K562 (cell line): Measurements from ENCODE around the gene CCDC88C. TPM values are rescaled to one million over a fixed set of nuclear protein-coding genes. Genes with fewer than 3 reads are reported as not detected.

Experiments used
- CHCHD3 ChIP-seq: fragments of 250-450 bp; sonication (Bioruptor Pico); IDR thresholded peaks from 2 replicates; pipeline ENCODE4 v2.1.2; 2022; ENCODE audit warnings: mild to moderate bottlenecking
- DNMT1 ChIP-seq: fragments of 450-650 bp; IDR thresholded peaks from 2 replicates; pipeline ENCODE4 v1.6.1; 2016; ENCODE audit warnings: antibody characterized with exemption, mild to moderate bottlenecking
- ESRRB ChIP-seq: fragments of 250-450 bp; sonication (Bioruptor Pico); IDR thresholded peaks from 2 replicates; pipeline ENCODE4 v1.5.0; 2020; ENCODE audit warnings: mild to moderate bottlenecking, moderate library complexity, borderline replicate concordance
- KLF6 ChIP-seq: fragments of 250-450 bp; sonication (Bioruptor Pico); IDR thresholded peaks from 2 replicates; pipeline ENCODE4 v1.4.0; 2020; ENCODE audit warnings: mild to moderate bottlenecking, moderate library complexity, borderline replicate concordance
- LCOR ChIP-seq: sonication (generic); formaldehyde crosslinking; IDR thresholded peaks from 2 replicates; pipeline ENCODE4 v1.8.0; 2022; ENCODE audit warnings: mild to moderate bottlenecking, missing genetic modification reagents
- NRF1 ChIP-seq, 2 experiments: fragments of 450-650 bp; IDR thresholded peaks in 1 of 2; conservative IDR thresholded peaks in 1 of 2; 2 replicates each; pipeline ENCODE4 v1.6.1; 2014; ENCODE audit warnings: mild to moderate bottlenecking in 2 of 2
- YY1 ChIP-seq, 3 experiments: IDR thresholded peaks; 2 replicates each; pipeline ENCODE4 v1.6.1; 2011; ENCODE audit warnings: low read length in 2 of 3, mild to moderate bottlenecking in 2 of 3, moderate library complexity in 2 of 3, borderline replicate concordance in 1 of 3, control low read depth in 1 of 3, low read depth in 1 of 3; ENCODE audit not compliant: insufficient read depth in 3 of 3, insufficient replicate concordance in 2 of 3, control insufficient read depth in 1 of 3, insufficient read length in 1 of 3; ENCODE audit errors: extremely low read depth in 1 of 3
- ZC3H8 ChIP-seq: fragments of 450-650 bp; IDR thresholded peaks from 2 replicates; pipeline ENCODE4 v1.6.1; 2017
- polyA plus RNA-seq, 8 experiments: library from polyadenylated mRNA; depleted of rRNA in 4 of 8; stranded (reverse) in 5 of 8; unstranded in 3 of 8; fragments of >200 nt; fragmentation: Nextera tagmentation in 2 of 8; fragmentation: Illumina TruSeq in 1 of 8; extraction: Ambion mirVana in 2 of 8; extraction: Trizol in 1 of 8; gene quantifications; 2 replicates each; pipeline versions ENCODE4 v1.2.1 to v1.2.3, GENCODE V29; 2011 to 2014; ENCODE audit warnings: inconsistent platforms in 1 of 8, missing spikeins in 1 of 8
- total RNA-seq, 7 experiments: library from RNA; depleted of rRNA in 6 of 7; stranded (reverse); fragments of >200 nt in 6 of 7; fragmentation: Illumina TruSeq in 2 of 7; extraction: Trizol in 2 of 7; gene quantifications; 2 replicates each; pipeline versions ENCODE4 v1.2.1 to v1.2.3, GENCODE V29; 2011 to 2021; ENCODE audit warnings: low replicate concordance in 1 of 7
- TF ChIP-seq, protein P1 (sequence below): fragments of 450-650 bp; IDR thresholded peaks from 2 replicates; pipeline ENCODE4 v1.6.1; 2017; ENCODE audit warnings: antibody characterized with exemption, mild to moderate bottlenecking
- TF ChIP-seq, protein P2 (sequence below): fragments of 450-650 bp; formaldehyde crosslinking; conservative IDR thresholded peaks from 2 replicates; pipeline ENCODE4 v1.4.0; 2022; ENCODE audit warnings: mild to moderate bottlenecking, missing genetic modification characterization
- TF ChIP-seq, protein P3 (sequence below): fragments of 250-450 bp; sonication (Bioruptor Pico); IDR thresholded peaks from 2 replicates; pipeline ENCODE4 v1.4.0; 2020; ENCODE audit warnings: mild to moderate bottlenecking
- TF ChIP-seq, protein P4 (sequence below): fragments of 200-800 bp; sonication (Bioruptor generic); IDR thresholded peaks from 2 replicates; pipeline ENCODE4 v1.6.1; 2017; ENCODE audit warnings: missing genetic modification characterization, missing compliant biosample characterization

Gene CCDC88C
- total and polyA plus RNA-seq, 9 of the 15 experiments (the other 6 are each of a cell fraction or from before 2014, with no cell fraction given), result 0.62 to 22.5 (median 10.7) TPM

DNA sequence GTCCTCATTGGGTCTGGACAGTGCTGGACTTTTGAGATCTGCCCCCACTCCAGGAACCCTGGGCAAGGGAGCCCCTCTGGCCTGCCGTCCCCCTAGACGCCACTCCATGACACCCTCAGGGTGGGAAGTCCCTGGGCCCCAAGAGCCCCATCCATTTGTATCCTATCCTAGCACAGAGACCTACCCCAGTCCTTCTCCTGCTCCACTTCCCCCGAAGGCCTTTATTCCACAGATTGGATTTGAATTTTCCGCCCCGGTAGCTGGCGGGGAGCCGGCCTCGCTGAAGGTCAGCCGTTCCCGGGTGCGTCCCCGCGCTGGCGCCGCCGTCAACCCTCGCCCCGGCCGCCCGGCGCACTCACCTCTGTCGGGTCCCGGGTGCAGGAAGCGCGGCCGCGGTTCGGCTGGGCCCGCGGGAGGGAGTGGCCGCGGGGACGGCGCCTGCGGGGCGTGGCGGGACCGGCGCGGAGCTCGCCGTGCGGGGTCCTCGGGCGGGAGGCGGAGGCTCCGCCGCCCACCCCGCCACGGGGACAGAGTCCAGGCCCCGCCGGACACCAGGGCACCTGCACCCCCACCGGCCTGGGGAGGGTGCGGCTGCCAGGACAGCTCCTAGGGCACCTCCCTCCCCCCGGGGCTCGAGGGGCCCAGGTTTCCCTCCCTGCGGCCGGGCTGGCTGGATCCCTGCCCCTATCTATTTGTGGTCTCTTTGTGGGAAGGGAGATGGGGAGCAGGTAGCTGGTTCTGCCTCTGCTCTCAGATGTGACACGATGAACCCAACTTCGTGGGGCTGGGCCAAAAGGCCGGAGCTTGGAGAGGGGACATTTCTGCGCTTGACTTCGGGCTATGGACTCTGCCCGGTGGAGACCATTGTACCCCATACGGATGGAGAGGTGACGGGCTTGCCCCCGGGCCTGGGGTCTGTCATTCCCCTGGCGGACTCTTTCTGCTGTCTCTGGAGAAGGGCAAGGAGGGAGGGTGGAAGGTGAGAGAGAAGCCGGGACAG lies 153.2 kb downstream of the CCDC88C start (continued):
- TF ChIP-seq, protein P1, sequence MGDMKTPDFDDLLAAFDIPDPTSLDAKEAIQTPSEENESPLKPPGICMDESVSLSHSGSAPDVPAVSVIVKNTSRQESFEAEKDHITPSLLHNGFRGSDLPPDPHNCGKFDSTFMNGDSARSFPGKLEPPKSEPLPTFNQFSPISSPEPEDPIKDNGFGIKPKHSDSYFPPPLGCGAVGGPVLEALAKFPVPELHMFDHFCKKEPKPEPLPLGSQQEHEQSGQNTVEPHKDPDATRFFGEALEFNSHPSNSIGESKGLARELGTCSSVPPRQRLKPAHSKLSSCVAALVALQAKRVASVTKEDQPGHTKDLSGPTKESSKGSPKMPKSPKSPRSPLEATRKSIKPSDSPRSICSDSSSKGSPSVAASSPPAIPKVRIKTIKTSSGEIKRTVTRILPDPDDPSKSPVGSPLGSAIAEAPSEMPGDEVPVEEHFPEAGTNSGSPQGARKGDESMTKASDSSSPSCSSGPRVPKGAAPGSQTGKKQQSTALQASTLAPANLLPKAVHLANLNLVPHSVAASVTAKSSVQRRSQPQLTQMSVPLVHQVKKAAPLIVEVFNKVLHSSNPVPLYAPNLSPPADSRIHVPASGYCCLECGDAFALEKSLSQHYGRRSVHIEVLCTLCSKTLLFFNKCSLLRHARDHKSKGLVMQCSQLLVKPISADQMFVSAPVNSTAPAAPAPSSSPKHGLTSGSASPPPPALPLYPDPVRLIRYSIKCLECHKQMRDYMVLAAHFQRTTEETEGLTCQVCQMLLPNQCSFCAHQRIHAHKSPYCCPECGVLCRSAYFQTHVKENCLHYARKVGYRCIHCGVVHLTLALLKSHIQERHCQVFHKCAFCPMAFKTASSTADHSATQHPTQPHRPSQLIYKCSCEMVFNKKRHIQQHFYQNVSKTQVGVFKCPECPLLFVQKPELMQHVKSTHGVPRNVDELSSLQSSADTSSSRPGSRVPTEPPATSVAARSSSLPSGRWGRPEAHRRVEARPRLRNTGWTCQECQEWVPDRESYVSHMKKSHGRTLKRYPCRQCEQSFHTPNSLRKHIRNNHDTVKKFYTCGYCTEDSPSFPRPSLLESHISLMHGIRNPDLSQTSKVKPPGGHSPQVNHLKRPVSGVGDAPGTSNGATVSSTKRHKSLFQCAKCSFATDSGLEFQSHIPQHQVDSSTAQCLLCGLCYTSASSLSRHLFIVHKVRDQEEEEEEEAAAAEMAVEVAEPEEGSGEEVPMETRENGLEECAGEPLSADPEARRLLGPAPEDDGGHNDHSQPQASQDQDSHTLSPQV, result peak; percentile 57; the same call in 1 of the 2 replicates
- TF ChIP-seq LCOR (no peak), DNMT1 (no peak), ESRRB (CRISPR knock-in tag) (no peak), KLF6 (CRISPR knock-in tag) (no peak), ZC3H8 (no peak), CHCHD3 (CRISPR knock-in tag) (no peak), NRF1 (conservative IDR thresholded peaks at IDR 0.05 in 1 of 2, IDR thresholded peaks at IDR 0.05 in 1 of 2) (peak in 1 of 2 experiments; percentile 25; a peak in 2 of 4 replicates), YY1 (IDR thresholded peaks at IDR 0.05; ENCODE audit: borderline replicate concordance in 1 of 3, control insufficient read depth in 1 of 3, extremely low read depth in 1 of 3, insufficient read depth in 3 of 3, insufficient read length in 1 of 3, insufficient replicate concordance in 2 of 3, low read depth in 1 of 3, low read length in 2 of 3) (peak in 1 of 3 experiments; percentile 6)
- TF ChIP-seq, protein P2, sequence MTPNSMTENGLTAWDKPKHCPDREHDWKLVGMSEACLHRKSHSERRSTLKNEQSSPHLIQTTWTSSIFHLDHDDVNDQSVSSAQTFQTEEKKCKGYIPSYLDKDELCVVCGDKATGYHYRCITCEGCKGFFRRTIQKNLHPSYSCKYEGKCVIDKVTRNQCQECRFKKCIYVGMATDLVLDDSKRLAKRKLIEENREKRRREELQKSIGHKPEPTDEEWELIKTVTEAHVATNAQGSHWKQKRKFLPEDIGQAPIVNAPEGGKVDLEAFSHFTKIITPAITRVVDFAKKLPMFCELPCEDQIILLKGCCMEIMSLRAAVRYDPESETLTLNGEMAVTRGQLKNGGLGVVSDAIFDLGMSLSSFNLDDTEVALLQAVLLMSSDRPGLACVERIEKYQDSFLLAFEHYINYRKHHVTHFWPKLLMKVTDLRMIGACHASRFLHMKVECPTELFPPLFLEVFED, result no peak
- TF ChIP-seq, protein P3, sequence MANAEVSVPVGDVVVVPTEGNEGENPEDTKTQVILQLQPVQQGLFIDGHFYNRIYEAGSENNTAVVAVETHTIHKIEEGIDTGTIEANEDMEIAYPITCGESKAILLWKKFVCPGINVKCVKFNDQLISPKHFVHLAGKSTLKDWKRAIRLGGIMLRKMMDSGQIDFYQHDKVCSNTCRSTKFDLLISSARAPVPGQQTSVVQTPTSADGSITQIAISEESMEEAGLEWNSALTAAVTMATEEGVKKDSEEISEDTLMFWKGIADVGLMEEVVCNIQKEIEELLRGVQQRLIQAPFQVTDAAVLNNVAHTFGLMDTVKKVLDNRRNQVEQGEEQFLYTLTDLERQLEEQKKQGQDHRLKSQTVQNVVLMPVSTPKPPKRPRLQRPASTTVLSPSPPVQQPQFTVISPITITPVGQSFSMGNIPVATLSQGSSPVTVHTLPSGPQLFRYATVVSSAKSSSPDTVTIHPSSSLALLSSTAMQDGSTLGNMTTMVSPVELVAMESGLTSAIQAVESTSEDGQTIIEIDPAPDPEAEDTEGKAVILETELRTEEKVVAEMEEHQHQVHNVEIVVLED (CRISPR knock-in tag), result no peak
- TF ChIP-seq, protein P4, sequence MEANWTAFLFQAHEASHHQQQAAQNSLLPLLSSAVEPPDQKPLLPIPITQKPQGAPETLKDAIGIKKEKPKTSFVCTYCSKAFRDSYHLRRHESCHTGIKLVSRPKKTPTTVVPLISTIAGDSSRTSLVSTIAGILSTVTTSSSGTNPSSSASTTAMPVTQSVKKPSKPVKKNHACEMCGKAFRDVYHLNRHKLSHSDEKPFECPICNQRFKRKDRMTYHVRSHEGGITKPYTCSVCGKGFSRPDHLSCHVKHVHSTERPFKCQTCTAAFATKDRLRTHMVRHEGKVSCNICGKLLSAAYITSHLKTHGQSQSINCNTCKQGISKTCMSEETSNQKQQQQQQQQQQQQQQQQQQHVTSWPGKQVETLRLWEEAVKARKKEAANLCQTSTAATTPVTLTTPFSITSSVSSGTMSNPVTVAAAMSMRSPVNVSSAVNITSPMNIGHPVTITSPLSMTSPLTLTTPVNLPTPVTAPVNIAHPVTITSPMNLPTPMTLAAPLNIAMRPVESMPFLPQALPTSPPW (CRISPR knock-in tag), result peak; percentile 73
